MM.1S (cell line): Measurements from ENCODE around the gene EEF1A1.

Experiments used
- CTCF ChIP-seq: fragments of 300-600 bp; sonication (generic); IDR thresholded peaks from 2 replicates; pipeline ENCODE4 v1.5.1; 2016; ENCODE audit warnings: antibody characterized with exemption, low read length, mixed read lengths
- EZH2 ChIP-seq: fragments of 300-600 bp; sonication (generic); optimal IDR thresholded peaks from 2 replicates; pipeline ENCODE3; 2017; ENCODE audit warnings: low read depth, mild to moderate bottlenecking, antibody characterized with exemption, low read length, mixed read lengths
- EZH2phosphoT487 ChIP-seq: fragments of 300-600 bp; sonication (generic); IDR thresholded peaks from 2 replicates; pipeline ENCODE4 v1.6.1; 2018; ENCODE audit warnings: antibody characterized with exemption, low read length

GRCh38 chr6:73487473-73487872 is 33.4 kb downstream of the EEF1A1 start:
- no peak for TF ChIP-seq CTCF
- no peak for TF ChIP-seq EZH2
- no peak for TF ChIP-seq EZH2phosphoT487
